ENCODE results near the gene FYB2.

The FYB2 gene

GRCh38 chr1:56820755-56821461 is 1.7 kb upstream of the FYB2 start:
- H2AFZ ChIP-seq (ENCODE audit: low read depth, low read length, severe bottlenecking): no peak overlapping the region
- H3K36me3 ChIP-seq (ENCODE audit: low read length): no peaks in the 10 kb centered on the region
- H3K27me3 ChIP-seq (ENCODE audit: low read length): no peaks in the 10 kb centered on the region
- H3F3A ChIP-seq (ENCODE audit: insufficient read depth): no peaks in the 10 kb centered on the region
- H3K9me2 ChIP-seq (replicated peaks; ENCODE audit: insufficient read depth, low read length): no peaks in the 10 kb centered on the region
- H4K20me1 ChIP-seq (ENCODE audit: low read depth, low read length): no peaks in the 10 kb centered on the region
- peak; percentile 88 for TF ChIP-seq CTCF (IDR thresholded peaks at IDR 0.05; ENCODE audit: insufficient read depth, low read length, poor library complexity, severe bottlenecking)
- TF ChIP-seq EZH2phosphoT487 (conservative IDR thresholded peaks at IDR 0.05; ENCODE audit: low read length): no peak
- no peak overlapping the region for H3K4me3 ChIP-seq (ENCODE audit: insufficient read depth, low read length, poor library complexity, severe bottlenecking)
- no peak overlapping the region for H3K4me2 ChIP-seq (ENCODE audit: low read depth, low read length, poor library complexity, severe bottlenecking)
- H3K9ac ChIP-seq (ENCODE audit: low read length): no peak overlapping the region
- H3K79me2 ChIP-seq (ENCODE audit: insufficient read depth, low read length): no peaks in the 10 kb centered on the region
- H3K27ac ChIP-seq (ENCODE audit: low read depth, low read length): no peak overlapping the region
- no peaks in the 10 kb centered on the region for H3K9me3 ChIP-seq (ENCODE audit: insufficient read depth, low read length)

- Histone ChIP-seq H3K9ac (ENCODE audit: low read length) (no peak overlapping the region), H3K27me3 (ENCODE audit: low read length) (no peaks in the 10 kb centered on the region), H3K9me2 (replicated peaks; ENCODE audit: insufficient read depth, low read length) (no peaks in the 10 kb centered on the region), H3K79me2 (ENCODE audit: insufficient read depth, low read length) (no peaks in the 10 kb centered on the region), H3K36me3 (ENCODE audit: low read length) (no peaks in the 10 kb centered on the region), H3K27ac (ENCODE audit: low read depth, low read length) (no peak overlapping the region), H3K9me3 (ENCODE audit: insufficient read depth, low read length) (no peaks in the 10 kb centered on the region), H3K4me3 (ENCODE audit: insufficient read depth, low read length, poor library complexity, severe bottlenecking) (no peak overlapping the region), H3F3A (ENCODE audit: insufficient read depth) (no peaks in the 10 kb centered on the region), H2AFZ (ENCODE audit: low read depth, low read length, severe bottlenecking) (no peak overlapping the region), H3K4me2 (ENCODE audit: low read depth, low read length, poor library complexity, severe bottlenecking) (no peak overlapping the region), H4K20me1 (ENCODE audit: low read depth, low read length) (no peaks in the 10 kb centered on the region)
- TF ChIP-seq EZH2phosphoT487 (conservative IDR thresholded peaks at IDR 0.05; ENCODE audit: low read length): no peak
- TF ChIP-seq CTCF (IDR thresholded peaks at IDR 0.05; ENCODE audit: insufficient read depth, low read length, poor library complexity, severe bottlenecking): no peak
These were observed 1.3 kb downstream of the FYB2 start for GRCh38 chr1:56817716-56818463.

- H3K9ac ChIP-seq (ENCODE audit: low read length): no peak overlapping the region
- no peak overlapping the region for H2AFZ ChIP-seq (ENCODE audit: low read depth, low read length, severe bottlenecking)
- no peak overlapping the region for H3K4me2 ChIP-seq (ENCODE audit: low read depth, low read length, poor library complexity, severe bottlenecking)
- no peaks in the 10 kb centered on the region for H3K36me3 ChIP-seq (ENCODE audit: low read length)
- H4K20me1 ChIP-seq (ENCODE audit: low read depth, low read length): no peaks in the 10 kb centered on the region
- H3K79me2 ChIP-seq (ENCODE audit: insufficient read depth, low read length): no peaks in the 10 kb centered on the region
- TF ChIP-seq EZH2phosphoT487 (conservative IDR thresholded peaks at IDR 0.05; ENCODE audit: low read length): no peak
- no peak for TF ChIP-seq CTCF (IDR thresholded peaks at IDR 0.05; ENCODE audit: insufficient read depth, low read length, poor library complexity, severe bottlenecking)
- H3K27me3 ChIP-seq (ENCODE audit: low read length): no peaks in the 10 kb centered on the region
- no peaks in the 10 kb centered on the region for H3K9me3 ChIP-seq (ENCODE audit: insufficient read depth, low read length)
- H3K27ac ChIP-seq (ENCODE audit: low read depth, low read length): no peak overlapping the region
- no peak overlapping the region for H3K4me3 ChIP-seq (ENCODE audit: insufficient read depth, low read length, poor library complexity, severe bottlenecking)
- no peaks in the 10 kb centered on the region for H3F3A ChIP-seq (ENCODE audit: insufficient read depth)
- no peaks in the 10 kb centered on the region for H3K9me2 ChIP-seq (replicated peaks; ENCODE audit: insufficient read depth, low read length)
These were observed 2.3 kb downstream of the FYB2 start for GRCh38 chr1:56816909-56817308.

Measured in SU-DHL-6 (cell line).